ENCODE measurements around the gene DPEP1.

DNA sequence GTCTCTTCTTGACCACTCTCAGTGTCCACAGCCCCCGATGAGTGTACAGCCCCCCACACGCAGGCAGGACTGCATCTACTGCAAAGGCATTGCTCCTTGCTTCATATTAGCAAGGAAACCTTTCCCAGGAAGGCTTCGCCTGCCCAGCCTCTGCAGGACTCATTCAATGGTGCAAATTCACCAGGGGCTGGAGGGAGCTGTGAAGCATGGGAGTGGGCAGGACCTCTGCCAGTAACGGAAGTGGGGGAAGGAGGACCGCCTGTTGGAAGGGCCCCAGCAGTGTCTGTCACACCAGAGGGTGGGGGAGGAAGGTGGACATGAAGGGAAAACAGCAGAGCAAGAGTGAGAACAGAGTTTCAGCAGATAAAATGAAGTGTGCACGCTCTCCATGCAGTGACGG, 46.7 kb downstream of the DPEP1 start:
- TF ChIP-seq EZH2 (IDR thresholded peaks at IDR 0.05) = no peak
- TF ChIP-seq, protein P1, sequence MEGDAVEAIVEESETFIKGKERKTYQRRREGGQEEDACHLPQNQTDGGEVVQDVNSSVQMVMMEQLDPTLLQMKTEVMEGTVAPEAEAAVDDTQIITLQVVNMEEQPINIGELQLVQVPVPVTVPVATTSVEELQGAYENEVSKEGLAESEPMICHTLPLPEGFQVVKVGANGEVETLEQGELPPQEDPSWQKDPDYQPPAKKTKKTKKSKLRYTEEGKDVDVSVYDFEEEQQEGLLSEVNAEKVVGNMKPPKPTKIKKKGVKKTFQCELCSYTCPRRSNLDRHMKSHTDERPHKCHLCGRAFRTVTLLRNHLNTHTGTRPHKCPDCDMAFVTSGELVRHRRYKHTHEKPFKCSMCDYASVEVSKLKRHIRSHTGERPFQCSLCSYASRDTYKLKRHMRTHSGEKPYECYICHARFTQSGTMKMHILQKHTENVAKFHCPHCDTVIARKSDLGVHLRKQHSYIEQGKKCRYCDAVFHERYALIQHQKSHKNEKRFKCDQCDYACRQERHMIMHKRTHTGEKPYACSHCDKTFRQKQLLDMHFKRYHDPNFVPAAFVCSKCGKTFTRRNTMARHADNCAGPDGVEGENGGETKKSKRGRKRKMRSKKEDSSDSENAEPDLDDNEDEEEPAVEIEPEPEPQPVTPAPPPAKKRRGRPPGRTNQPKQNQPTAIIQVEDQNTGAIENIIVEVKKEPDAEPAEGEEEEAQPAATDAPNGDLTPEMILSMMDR (IDR thresholded peaks at IDR 0.05) = no peak
- no peak for TF ChIP-seq EZH2phosphoT487 (IDR thresholded peaks at IDR 0.05)
